ENCODE data around the gene CGB3.

CGB3 gene

DNA sequence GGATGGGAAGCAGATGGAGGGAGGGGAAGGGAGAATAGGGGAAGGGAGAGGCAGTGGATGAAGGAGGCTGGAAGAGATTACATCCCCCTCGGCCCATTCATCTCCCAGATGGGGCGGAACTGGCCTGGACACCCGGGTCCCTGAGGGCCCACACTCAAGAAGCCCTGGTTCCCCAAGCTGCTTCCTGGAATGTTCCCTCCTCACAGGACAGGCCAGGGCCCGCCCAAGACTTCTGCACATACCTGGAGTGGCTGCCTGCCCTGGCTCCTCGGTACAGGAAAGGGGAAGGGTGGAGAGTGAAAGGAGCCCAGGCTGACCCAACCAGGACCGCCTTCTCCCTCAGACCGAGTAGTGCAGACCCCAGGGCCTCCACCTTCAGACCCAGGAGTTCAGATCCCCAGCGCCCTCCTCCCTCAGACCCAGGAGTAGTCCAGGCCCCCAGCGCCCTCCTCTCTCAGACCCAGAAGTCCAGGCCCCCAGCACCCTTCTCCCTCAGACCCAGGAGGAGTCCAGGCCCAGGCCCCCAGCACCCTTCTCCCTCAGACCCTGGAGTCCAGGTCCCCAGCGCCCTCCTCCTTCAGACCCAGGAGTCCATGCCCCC is 40.0 kb upstream of the CGB3 start:
- no peak for TF ChIP-seq POLR2AphosphoS5 (IDR thresholded peaks at IDR 0.05; ENCODE audit: low read depth, low read length)
- TF ChIP-seq FOXP2 (optimal IDR thresholded peaks at IDR 0.05; ENCODE audit: borderline replicate concordance, extremely low read depth, extremely low read length, insufficient read depth) = no peak
- no peak for TF ChIP-seq TAF1 (IDR thresholded peaks at IDR 0.05; ENCODE audit: borderline replicate concordance, insufficient read depth, low read length)
- TF ChIP-seq, protein P1, sequence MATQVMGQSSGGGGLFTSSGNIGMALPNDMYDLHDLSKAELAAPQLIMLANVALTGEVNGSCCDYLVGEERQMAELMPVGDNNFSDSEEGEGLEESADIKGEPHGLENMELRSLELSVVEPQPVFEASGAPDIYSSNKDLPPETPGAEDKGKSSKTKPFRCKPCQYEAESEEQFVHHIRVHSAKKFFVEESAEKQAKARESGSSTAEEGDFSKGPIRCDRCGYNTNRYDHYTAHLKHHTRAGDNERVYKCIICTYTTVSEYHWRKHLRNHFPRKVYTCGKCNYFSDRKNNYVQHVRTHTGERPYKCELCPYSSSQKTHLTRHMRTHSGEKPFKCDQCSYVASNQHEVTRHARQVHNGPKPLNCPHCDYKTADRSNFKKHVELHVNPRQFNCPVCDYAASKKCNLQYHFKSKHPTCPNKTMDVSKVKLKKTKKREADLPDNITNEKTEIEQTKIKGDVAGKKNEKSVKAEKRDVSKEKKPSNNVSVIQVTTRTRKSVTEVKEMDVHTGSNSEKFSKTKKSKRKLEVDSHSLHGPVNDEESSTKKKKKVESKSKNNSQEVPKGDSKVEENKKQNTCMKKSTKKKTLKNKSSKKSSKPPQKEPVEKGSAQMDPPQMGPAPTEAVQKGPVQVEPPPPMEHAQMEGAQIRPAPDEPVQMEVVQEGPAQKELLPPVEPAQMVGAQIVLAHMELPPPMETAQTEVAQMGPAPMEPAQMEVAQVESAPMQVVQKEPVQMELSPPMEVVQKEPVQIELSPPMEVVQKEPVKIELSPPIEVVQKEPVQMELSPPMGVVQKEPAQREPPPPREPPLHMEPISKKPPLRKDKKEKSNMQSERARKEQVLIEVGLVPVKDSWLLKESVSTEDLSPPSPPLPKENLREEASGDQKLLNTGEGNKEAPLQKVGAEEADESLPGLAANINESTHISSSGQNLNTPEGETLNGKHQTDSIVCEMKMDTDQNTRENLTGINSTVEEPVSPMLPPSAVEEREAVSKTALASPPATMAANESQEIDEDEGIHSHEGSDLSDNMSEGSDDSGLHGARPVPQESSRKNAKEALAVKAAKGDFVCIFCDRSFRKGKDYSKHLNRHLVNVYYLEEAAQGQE (IDR thresholded peaks at IDR 0.05; ENCODE audit: insufficient read depth in 1 of 2, low read depth in 2 of 2, low read length in 2 of 2) = no peak
- no peak for TF ChIP-seq SIN3A (IDR thresholded peaks at IDR 0.05; ENCODE audit: borderline replicate concordance, insufficient read depth, low read length)

DNA sequence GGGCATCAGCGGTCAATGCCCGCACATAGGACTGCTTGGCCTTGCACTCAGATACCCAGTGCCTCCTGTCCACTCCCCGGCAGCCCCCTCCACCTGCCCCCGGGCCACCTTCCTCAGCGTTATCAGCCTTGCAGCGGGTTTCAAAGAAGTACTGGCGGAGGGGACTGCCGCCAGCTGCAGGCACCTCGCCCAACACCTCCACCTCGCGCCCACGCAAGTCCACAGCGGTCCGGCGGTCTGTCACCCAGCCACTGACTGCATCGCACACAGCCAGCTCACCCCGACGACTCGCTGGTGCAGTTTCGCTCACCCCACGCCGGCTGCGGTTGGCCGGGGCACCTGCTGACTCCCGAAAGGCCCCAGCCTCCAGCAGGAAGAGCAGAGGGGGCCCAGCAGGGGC is 37.3 kb upstream of the CGB3 start:
- TF ChIP-seq POLR2AphosphoS5 (IDR thresholded peaks at IDR 0.05; ENCODE audit: low read depth, low read length) = no peak
- TF ChIP-seq SIN3A (IDR thresholded peaks at IDR 0.05; ENCODE audit: borderline replicate concordance, insufficient read depth, low read length) = no peak

DNA sequence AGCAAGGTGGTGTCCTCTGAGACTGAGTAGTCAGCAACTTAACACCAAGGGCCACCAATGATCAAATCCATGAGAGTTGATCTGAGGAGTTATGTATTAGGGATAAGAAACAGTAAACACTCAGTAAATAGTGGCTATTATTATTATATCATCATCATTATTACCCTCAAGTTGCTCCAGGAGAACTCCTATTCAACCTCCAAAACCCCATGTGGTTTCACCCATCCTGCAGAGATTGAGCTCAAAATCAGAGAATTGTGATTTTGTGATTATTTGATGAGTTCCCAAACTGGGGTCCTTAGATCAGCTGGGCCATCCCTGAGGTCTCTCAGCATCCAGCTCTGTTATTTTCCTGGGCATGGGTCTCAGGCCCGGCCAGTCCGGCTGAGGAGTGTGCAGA is 36.9 kb upstream of the CGB3 start:
- TF ChIP-seq TAF1 (IDR thresholded peaks at IDR 0.05; ENCODE audit: borderline replicate concordance, insufficient read depth, low read length) (no peak), POLR2AphosphoS5 (IDR thresholded peaks at IDR 0.05; ENCODE audit: low read depth, low read length) (no peak), SIN3A (IDR thresholded peaks at IDR 0.05; ENCODE audit: borderline replicate concordance, insufficient read depth, low read length) (no peak), FOXP2 (optimal IDR thresholded peaks at IDR 0.05; ENCODE audit: borderline replicate concordance, extremely low read depth, extremely low read length, insufficient read depth) (no peak)
- TF ChIP-seq, protein P1 (IDR thresholded peaks at IDR 0.05; ENCODE audit: insufficient read depth in 1 of 2, low read depth in 2 of 2, low read length in 2 of 2) = no peak

DNA sequence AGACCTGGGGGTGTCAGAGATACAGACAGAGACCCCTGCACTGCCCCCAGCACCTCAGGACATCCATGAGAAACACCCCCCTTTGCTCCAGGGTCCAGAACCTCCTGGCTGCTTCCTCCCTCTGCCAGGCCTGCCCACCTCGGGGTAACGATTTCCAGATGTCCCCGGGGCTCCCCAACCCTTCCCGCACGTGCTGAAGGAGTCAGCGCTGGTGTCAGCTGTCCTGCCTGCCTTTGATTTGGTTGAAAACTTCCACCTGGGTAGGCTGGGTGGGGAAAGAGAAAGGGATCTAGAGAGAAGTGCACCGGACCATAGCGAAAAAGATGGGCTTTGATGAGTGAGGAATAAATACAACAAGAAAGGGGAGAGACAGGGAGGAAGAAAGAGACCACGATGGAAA is 34.9 kb upstream of the CGB3 start:
- TF ChIP-seq POLR2AphosphoS5 (IDR thresholded peaks at IDR 0.05; ENCODE audit: low read depth, low read length) = no peak

DNA sequence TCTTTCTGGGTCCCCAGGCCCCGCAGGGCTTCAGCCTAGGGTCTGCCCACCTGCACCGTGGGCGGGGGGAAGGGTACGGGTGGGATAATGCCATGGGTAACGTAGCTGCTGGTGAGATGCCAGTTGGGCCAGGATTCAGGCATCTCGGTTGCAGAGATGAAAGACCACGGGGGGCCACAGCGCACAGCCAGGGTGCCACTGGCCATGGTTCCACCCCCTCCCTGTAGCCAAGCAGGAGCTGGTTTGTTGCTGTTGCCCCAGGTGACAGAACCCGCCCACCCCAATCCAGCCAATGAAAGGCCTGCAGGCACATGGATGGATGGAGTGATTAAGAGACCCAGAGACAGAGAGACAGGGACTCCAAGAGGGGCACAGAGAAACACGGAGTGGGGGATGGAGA is 34.4 kb upstream of the CGB3 start:
- TF ChIP-seq, protein P1 (IDR thresholded peaks at IDR 0.05; ENCODE audit: insufficient read depth in 1 of 2, low read depth in 2 of 2, low read length in 2 of 2) = no peak
- no peak for TF ChIP-seq TAF1 (IDR thresholded peaks at IDR 0.05; ENCODE audit: borderline replicate concordance, insufficient read depth, low read length)
- no peak for TF ChIP-seq FOXP2 (optimal IDR thresholded peaks at IDR 0.05; ENCODE audit: borderline replicate concordance, extremely low read depth, extremely low read length, insufficient read depth)
- TF ChIP-seq POLR2AphosphoS5 (IDR thresholded peaks at IDR 0.05; ENCODE audit: low read depth, low read length) = no peak
- TF ChIP-seq SIN3A (IDR thresholded peaks at IDR 0.05; ENCODE audit: borderline replicate concordance, insufficient read depth, low read length) = no peak

DNA sequence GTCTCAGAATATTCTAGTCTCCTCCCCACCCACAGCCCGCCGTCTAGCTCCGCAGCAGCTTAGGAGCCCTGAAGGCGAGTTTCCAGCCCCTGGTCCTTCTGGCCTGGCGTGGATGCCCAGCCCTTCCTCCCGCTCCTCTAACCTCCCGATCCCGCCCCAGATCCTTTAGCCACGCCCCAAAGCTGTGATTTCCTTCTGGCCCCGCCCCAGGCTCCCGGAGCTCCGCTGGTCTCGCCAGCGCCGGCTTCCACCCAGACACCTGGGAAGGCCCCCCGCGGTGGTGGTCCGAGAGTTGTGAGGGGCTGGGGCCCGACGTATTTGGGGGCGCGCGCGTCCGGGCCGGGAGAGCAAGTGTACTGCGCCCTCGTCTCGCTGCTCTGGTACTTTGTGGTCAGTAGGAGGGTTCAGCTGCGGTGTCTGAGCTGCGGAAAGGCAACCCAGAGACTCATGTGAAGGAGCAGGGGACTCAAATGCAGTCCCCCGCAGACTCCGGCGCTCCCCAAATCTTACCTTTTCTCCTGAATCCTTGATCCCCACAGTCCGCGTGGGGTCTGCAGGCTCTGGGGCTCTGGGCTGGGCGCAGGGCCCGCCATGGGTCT is 33.6 kb upstream of the CGB3 start, which contains the start of gene CGB7:
Gene CGB7 (minus strand): TSS at position 114 of the 599 bp plus-strand sequence. CDS start 2,374 bp downstream, outside the sequence.
- no peak for TF ChIP-seq TAF1 (IDR thresholded peaks at IDR 0.05; ENCODE audit: borderline replicate concordance, insufficient read depth, low read length)
- no peak for TF ChIP-seq FOXP2 (optimal IDR thresholded peaks at IDR 0.05; ENCODE audit: borderline replicate concordance, extremely low read depth, extremely low read length, insufficient read depth)
- TF ChIP-seq, protein P1 (IDR thresholded peaks at IDR 0.05; ENCODE audit: insufficient read depth in 1 of 2, low read depth in 2 of 2, low read length in 2 of 2) = no peak
- TF ChIP-seq POLR2AphosphoS5 (IDR thresholded peaks at IDR 0.05; ENCODE audit: low read depth, low read length) = no peak
- TF ChIP-seq SIN3A (IDR thresholded peaks at IDR 0.05; ENCODE audit: borderline replicate concordance, insufficient read depth, low read length) = no peak

Measured in PFSK-1 (cell line).